Sigmoid colon (tissue), 7 donors: ENCODE data around the gene DIAPH1. TPM values are rescaled to one million over a fixed set of nuclear protein-coding genes. Genes with fewer than 3 reads are reported as not detected.

Experiments used
- DNase-seq: peaks from one replicate; pipeline ENCODE4 v3.0.0-alpha.2; 2019
- H3K27ac ChIP-seq, 4 donors: fragments of 200-600 bp; sonication (generic); one replicate each; pipeline ENCODE4 v1.5.1; 2016 to 2019; ENCODE audit warnings: mild to moderate bottlenecking in 1 of 4
- H3K27me3 ChIP-seq, 3 donors: fragments of 200-600 bp; sonication (generic); one replicate each; pipeline ENCODE4 v1.5.1; 2019; ENCODE audit warnings: mild to moderate bottlenecking in 1 of 3
- H3K36me3 ChIP-seq, 4 donors: fragments of 200-600 bp; sonication (generic); one replicate each; pipeline ENCODE4 v1.5.1; 2016 to 2019
- H3K4me1 ChIP-seq, 4 donors: fragments of 200-600 bp; sonication (generic); one replicate each; pipeline ENCODE4 v1.5.1; 2017 to 2019
- H3K4me3 ChIP-seq, 4 donors: fragments of 200-600 bp; sonication (generic); one replicate each; pipeline ENCODE4 v1.5.1; 2017 to 2019; ENCODE audit warnings: mild to moderate bottlenecking in 2 of 4, moderate library complexity in 1 of 4
- H3K9me3 ChIP-seq, 4 donors: fragments of 200-600 bp in 3 of 4; sonication (generic) in 3 of 4; one replicate each; pipeline versions ENCODE4 v1.5.1 to v1.6.1; 2013 to 2019
- EP300 ChIP-seq, 4 donors: sonication (generic); formaldehyde crosslinking; IDR thresholded peaks; one replicate each; pipeline ENCODE4 v1.6.1; 2017; ENCODE audit warnings: antibody characterized with exemption in 4 of 4
- POLR2A ChIP-seq, 2 donors: fragments of 450-650 bp; IDR thresholded peaks; one replicate each; pipeline ENCODE4 v1.6.1; 2016; ENCODE audit warnings: antibody characterized with exemption in 2 of 2, mild to moderate bottlenecking in 2 of 2, moderate library complexity in 2 of 2
- POLR2AphosphoS5 ChIP-seq, 4 donors: sonication (generic); formaldehyde crosslinking; IDR thresholded peaks; one replicate each; pipeline ENCODE4 v1.6.1; 2017; ENCODE audit warnings: antibody characterized with exemption in 4 of 4
- WGBS, 2 donors: extraction: QIAGEN DNeasy Blood & Tissue Kit; methylation state at CpG; one replicate each; pipeline ENCODE4 v1.1.7; 2013; 5-methylcytosine and 5-hydroxymethylcytosine counted together
- intact Hi-C: fragments of 100-400 bp; cut with DNase I; formaldehyde crosslinking; loops from one replicate; pipeline ENCODE4 v1.15.1; 2023
- polyA plus RNA-seq, 3 donors: library from polyadenylated mRNA; stranded (reverse); fragments of 200-250 nt; gene quantifications; one replicate each; pipeline ENCODE4 v1.2.3, GENCODE V29; 2013
- total RNA-seq, 4 donors: library from RNA; depleted of rRNA; stranded (reverse); fragments of >200 nt; gene quantifications; one replicate each; pipeline ENCODE4 v1.1.0, GENCODE V29; 2016
- TF ChIP-seq, protein P1 (sequence below), 4 experiments: fragments of 450-650 bp in 3 of 4; fragments of 200-600 bp in 1 of 4; IDR thresholded peaks; one replicate each; pipeline ENCODE4 v1.5.1; 2016 to 2019; ENCODE audit warnings: antibody characterized with exemption in 4 of 4, mild to moderate bottlenecking in 3 of 4, moderate library complexity in 2 of 4
- donor health status: healthy with polysubstance abuse.
- donor health status: Bipolar disorder and iron deficiency.
- donor health status: healthy.

Gene DIAPH1
- total and polyA plus RNA-seq, 7 donors: 14.4 to 105 (median 26.9) TPM

- TF ChIP-seq POLR2A (IDR thresholded peaks at IDR 0.05): no peak
- TF ChIP-seq, protein P1, sequence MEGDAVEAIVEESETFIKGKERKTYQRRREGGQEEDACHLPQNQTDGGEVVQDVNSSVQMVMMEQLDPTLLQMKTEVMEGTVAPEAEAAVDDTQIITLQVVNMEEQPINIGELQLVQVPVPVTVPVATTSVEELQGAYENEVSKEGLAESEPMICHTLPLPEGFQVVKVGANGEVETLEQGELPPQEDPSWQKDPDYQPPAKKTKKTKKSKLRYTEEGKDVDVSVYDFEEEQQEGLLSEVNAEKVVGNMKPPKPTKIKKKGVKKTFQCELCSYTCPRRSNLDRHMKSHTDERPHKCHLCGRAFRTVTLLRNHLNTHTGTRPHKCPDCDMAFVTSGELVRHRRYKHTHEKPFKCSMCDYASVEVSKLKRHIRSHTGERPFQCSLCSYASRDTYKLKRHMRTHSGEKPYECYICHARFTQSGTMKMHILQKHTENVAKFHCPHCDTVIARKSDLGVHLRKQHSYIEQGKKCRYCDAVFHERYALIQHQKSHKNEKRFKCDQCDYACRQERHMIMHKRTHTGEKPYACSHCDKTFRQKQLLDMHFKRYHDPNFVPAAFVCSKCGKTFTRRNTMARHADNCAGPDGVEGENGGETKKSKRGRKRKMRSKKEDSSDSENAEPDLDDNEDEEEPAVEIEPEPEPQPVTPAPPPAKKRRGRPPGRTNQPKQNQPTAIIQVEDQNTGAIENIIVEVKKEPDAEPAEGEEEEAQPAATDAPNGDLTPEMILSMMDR (IDR thresholded peaks at IDR 0.05): no peak
- no peak for TF ChIP-seq EP300 (IDR thresholded peaks at IDR 0.05)
- TF ChIP-seq POLR2AphosphoS5 (IDR thresholded peaks at IDR 0.05): no peak
- peaks cover 0 to 47% (median 2%) of the 10 kb centered on the region in 4 donors for H3K36me3 ChIP-seq
These were observed 122.8 kb downstream of the DIAPH1 start for GRCh38 chr5:141496038-141496437.

GRCh38 chr5:141495453-141495811, 123.4 kb downstream of the DIAPH1 start:
- H3K4me1 ChIP-seq: peaks cover 0 to 30% (median 22%) of the 10 kb centered on the region in 4 donors
- intact Hi-C loops: no loop called here
- peak; percentile 10 for DNase-seq
- H3K9me3 ChIP-seq: no peaks in the 10 kb centered on the region
- no peak overlapping the region for H3K27ac ChIP-seq
- TF ChIP-seq POLR2A (IDR thresholded peaks at IDR 0.05) (no peak), POLR2AphosphoS5 (IDR thresholded peaks at IDR 0.05) (no peak), EP300 (IDR thresholded peaks at IDR 0.05) (no peak)
- TF ChIP-seq, protein P1 (IDR thresholded peaks at IDR 0.05): no peak
- H3K36me3 ChIP-seq: peaks cover 0 to 52% (median 3%) of the 10 kb centered on the region in 4 donors
- H3K27me3 ChIP-seq: no peaks in the 10 kb centered on the region
- 82 to 92% methylated on average over 8 of the region's 8 CpGs for WGBS, 2 donors
- no peak overlapping the region for H3K4me3 ChIP-seq

More at GRCh38 chr5:141496038-141496437, 122.8 kb downstream of the DIAPH1 start:
- peak; percentile 37 for DNase-seq
- H3K27ac ChIP-seq: no peak overlapping the region
- H3K9me3 ChIP-seq: no peaks in the 10 kb centered on the region
- 79 to 93% methylated on average over 4 of the region's 4 CpGs for WGBS, 2 donors
- no peaks in the 10 kb centered on the region for H3K27me3 ChIP-seq
- peaks cover 0 to 30% (median 22%) of the 10 kb centered on the region in 4 donors for H3K4me1 ChIP-seq
- intact Hi-C loops: no loop called here
- H3K4me3 ChIP-seq: no peak overlapping the region

DNA sequence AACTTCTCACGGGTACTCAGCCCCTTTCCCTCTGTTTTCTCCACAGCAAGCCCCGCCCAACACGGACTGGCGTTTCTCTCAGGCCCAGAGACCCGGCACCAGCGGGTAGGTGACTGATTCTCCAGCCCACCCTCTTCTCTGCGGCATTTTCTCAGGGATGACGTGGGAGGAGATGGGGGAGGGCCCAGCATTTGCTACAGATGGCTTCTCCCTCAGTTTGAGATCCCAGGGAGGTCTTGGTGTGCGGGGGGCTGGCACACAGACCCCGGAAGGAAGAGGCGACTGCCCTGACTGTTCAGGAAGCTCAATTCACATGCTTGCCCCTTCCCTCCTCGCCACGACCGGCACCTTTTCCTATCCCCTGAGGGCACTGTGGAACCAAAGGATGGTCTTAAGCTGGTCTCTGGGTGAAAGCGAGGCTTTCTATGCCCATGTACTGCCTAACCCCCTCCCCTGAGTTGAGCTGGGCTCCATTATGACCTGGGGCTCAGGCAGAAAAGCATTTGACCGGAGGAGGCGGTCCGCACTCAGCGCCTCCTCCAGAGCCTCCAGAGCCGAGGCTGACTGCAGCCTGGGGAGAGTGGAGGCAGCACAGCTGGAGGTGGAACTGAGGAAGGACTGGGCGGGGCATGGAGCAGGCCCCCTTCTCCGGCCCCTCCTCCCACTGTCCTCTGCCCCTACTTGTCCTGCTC, 123.9 kb downstream of the DIAPH1 start:
- 55 to 86% methylated on average over 22 of the region's 22 CpGs for WGBS, 2 donors
- no peak overlapping the region for H3K27ac ChIP-seq
- intact Hi-C loops: no loop called here
- no peaks in the 10 kb centered on the region for H3K9me3 ChIP-seq
- no peaks in the 10 kb centered on the region for H3K27me3 ChIP-seq
- peaks cover 0 to 30% (median 22%) of the 10 kb centered on the region in 4 donors for H3K4me1 ChIP-seq
- peak; percentile 57 for DNase-seq
- H3K4me3 ChIP-seq: no peak overlapping the region
- no peak for TF ChIP-seq EP300 (IDR thresholded peaks at IDR 0.05)
- TF ChIP-seq POLR2AphosphoS5 (IDR thresholded peaks at IDR 0.05): no peak
- TF ChIP-seq, protein P1 (IDR thresholded peaks at IDR 0.05): no peak
- no peak for TF ChIP-seq POLR2A (IDR thresholded peaks at IDR 0.05)
- peaks cover 0 to 58% (median 3%) of the 10 kb centered on the region in 4 donors for H3K36me3 ChIP-seq

- peak; percentile 55 for DNase-seq
- no peaks in the 10 kb centered on the region for H3K9me3 ChIP-seq
- H3K4me3 ChIP-seq: no peak overlapping the region
- 82 to 90% methylated on average over 10 of the region's 10 CpGs for WGBS, 2 donors
- intact Hi-C loops: no loop called here
- no peaks in the 10 kb centered on the region for H3K27me3 ChIP-seq
- peak overlapping the region in 1 of 4 donors; percentile 14 for H3K27ac ChIP-seq
- TF ChIP-seq POLR2A (IDR thresholded peaks at IDR 0.05) (no peak), EP300 (IDR thresholded peaks at IDR 0.05) (no peak), POLR2AphosphoS5 (IDR thresholded peaks at IDR 0.05) (no peak)
- TF ChIP-seq, protein P1 (IDR thresholded peaks at IDR 0.05): no peak
- H3K4me1 ChIP-seq: peaks cover 0 to 42% (median 31%) of the 10 kb centered on the region in 4 donors
- peaks cover 0 to 59% (median 3%) of the 10 kb centered on the region in 4 donors for H3K36me3 ChIP-seq
These were observed 125.0 kb downstream of the DIAPH1 start for GRCh38 chr5:141493500-141494422.
